GM18873 (cell line): ENCODE results near the gene ST6GALNAC3.

Experiments used
- ATAC-seq: cut with Tn5 transposase; IDR thresholded peaks from one replicate; pipeline ENCODE4 v1.9.1; 2021; ENCODE audit warnings: mild to moderate bottlenecking, moderate library complexity, moderate number of reproducible peaks; ENCODE audit not compliant: unreplicated experiment, low FRiP score

The ST6GALNAC3 gene

DNA sequence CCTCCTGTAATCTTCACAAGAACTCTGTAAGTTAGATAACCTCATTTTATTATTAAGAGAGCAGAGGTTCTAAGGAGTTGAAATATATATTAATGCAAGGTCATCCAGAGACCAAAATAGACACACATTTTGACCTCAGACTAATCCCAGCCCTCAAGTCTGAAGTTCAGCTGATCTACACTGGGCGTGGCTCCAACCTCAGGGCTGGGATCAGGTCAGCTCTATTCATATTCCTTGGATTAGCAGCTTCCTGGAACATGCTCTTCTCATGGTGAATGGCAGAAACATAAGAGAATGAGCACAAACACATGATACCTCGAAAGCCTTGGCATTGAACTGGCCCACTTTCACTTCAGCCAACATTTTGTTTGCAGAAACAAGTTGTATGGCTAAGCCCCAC, 592.0 kb downstream of the ST6GALNAC3 start:
- ATAC-seq, result no peak

DNA sequence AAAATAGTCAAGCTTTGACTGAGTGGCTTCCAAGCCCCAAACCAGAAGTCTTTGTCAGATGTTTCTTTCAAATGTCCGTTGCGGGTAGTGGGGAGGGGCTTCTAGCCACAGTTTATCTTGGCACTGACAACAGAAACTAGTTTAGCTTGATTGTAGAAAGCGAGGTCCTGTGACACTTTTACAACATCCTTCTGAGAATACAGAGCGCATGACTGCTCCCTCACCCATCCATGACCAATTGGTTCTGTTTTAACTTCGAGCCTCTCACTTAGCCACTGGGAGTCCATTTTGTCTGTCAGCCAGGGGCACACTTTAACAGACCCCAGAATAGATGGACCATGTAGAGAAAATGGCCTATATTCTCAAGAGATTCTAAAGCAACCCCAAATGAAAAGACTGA, 593.5 kb downstream of the ST6GALNAC3 start:
- peak; percentile 91 for ATAC-seq

DNA sequence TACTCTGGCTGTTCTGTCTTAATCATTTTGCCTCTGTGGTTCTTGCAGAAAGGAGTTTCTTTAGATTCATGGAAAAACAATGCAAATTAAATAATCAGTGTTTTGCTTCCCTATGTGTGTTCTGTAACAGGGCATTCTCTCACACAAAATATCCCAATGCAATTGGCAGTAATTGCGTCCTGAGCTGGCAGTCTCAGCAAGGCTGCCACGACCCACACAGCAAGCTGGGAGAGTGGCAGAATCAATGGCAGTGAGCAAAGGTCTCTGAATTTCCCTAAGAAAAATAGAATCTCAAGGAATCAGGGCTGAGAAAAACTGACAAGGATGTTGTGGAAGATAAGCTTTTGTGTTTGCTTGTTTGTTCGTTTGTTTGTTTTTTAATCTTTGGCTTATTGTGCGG, 594.6 kb downstream of the ST6GALNAC3 start:
- no peak for ATAC-seq

DNA sequence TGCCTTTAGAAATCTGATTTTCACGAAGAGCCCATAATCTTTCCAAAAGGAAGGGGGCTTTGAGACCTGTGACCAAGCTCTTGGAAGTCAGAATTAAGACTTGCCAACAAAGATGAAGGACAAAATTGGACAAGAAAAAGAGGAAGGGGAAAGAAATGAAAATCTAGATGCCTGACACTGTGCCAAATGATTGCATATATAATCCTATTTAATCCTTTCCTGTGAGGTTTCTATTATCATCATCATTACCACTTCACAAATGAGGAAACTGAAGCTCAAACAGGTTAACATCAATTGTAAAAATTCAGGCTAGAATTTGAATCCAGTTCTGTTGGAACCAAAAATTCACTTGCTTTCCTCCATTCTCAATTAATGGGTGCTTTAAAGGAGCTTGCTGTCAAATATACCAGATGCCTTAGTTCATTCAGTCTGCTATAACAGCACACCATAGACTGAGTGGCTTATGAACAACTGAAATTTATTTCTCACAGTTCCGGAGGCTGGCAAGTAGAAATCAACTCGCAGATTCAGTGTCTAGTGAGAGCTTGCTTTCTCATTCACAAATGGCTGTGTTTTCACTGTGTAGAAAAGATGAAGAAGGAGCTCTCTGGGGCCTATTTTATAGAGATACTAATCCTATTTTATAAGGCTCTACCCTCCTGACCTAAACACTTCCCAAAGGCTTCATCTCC, 595.2 kb downstream of the ST6GALNAC3 start:
- ATAC-seq, result no peak

DNA sequence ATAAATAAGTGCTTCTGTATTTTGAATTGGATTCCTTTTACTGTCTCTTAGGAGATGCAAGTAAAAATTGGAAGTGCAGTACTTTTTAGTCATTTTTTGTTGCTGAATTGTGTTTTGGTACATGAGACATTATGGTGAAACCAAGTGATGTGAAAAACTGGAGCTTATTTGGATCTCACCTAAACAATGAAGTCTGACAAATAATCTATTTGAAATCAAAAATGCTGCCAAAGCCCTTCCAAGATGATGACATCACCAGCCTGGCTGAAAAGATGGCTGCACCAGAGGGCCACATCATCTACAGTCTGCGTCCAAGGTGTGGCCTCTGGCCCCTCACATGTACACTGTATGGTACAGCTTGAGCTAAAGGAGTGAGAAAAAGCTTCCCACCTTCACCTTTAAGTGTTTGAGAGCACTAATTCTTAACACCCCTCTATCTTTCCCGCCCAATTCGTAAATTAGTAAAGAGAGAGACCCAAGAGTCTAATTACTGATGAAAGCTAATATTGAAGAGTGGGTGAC, 600.2 kb downstream of the ST6GALNAC3 start:
- ATAC-seq, result no peak

DNA sequence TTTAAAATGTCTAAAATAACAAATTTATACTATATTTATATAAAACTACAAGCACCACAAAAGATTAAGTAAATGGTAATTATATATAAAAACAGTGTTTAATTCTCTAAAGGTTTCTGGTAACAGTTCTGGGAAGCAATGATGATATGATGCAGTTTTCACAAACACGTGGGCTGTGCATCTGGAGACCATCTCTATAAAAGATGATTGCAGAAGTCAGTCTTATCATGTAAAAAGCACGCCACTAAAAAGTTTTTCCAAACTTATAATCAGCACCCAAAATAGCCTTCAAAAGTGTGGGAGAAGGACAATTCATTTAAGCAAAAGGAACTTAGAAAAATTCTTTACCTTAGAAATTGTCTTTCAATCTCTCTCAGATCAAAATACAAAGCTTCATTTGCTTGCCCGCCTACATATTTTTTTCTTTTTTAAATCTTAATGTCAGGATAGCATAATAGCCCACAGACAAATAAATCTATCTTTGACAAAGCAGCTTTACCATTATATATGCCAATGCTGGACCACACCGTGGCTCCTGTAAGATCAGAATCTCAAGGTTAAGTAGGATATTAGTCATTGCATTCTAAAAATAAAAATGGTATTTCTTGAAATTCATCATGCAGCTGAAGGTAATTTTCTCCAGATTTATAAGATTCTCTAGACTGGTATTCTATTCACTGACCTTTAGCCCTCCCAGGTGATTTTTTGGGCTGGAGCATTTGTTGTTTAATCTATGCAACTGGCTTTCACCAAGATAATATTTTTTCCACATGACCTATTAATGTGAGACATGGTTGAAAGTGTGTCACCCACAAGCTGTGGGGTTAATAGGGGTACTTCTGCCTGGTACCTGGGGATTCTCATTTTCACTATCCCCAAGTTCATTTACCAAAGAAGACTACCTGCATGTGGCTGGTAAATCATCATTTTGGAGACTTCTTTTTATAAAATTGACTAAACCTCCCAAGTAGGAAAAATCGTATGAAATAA, 603.2 kb downstream of the ST6GALNAC3 start:
- ATAC-seq, result peak; percentile 71

DNA sequence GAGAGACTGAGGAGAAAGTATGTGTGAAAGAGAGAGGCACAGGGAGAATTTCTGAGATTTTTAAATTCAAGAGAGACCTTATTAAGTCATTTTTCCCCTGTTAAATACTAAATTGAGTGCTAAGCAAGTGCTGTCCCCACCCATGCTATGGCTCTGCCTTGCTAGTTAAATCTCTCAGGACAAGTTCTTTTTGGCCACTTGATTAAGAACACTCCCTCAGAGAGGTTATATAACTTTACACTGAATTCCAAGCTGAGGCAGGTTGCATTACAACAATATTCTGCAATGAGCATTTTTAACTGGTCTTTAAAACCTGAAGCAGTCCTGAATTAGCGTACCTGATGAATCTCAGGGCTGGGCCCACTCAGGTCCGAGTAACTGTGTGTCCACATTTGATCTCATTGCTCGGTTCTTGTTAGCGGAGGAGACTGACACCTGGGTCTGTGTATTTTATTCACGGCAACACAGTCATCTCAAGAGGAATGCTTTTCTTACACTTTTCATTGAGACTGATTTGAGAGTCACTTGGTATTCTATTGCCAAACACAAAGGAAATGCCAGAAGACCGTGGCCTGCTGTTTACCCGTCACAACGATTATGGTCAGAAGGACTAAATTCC, 605.1 kb downstream of the ST6GALNAC3 start:
- ATAC-seq, result no peak

DNA sequence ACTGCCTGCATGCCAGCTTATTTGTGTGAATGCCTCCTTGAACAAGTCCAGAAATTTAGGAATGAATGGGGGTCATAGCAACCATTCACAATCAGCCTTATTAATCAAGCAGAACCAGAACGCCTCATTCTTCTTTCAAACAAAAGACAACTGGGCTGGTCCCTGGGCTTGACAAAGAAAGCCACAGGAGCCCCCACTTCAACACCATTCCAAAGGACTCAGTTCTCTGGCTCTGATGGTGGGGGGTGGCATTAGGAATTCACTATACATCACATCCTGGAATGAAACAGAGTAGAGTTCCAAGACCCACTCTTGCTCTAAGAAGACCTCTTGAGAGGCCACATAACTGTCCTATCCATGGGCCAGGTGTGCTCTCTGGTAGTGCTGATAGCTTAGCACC, 606.1 kb downstream of the ST6GALNAC3 start:
- ATAC-seq, result no peak

DNA sequence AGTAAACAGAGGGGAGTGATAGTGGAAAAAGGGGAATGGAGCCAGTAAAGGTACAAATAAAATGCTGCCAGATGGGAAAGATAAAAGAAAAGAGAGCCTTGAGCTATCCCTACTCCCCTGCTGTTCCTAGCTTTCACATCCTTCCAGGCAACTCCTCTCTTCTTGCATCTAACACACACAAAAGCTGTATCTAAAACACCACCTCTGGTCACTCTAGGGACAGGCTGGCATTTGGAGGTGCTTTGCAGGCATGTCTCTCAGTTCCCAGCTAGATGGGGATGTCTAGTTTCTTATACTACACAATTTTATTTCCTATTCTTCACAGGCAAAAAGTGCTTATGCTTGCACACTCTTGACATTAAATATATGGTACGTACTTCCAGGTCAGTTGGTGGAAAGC, 607.6 kb downstream of the ST6GALNAC3 start:
- no peak for ATAC-seq
